Measurements from ENCODE around the gene TRMO. TPM values are rescaled to one million over a fixed set of nuclear protein-coding genes. Genes with fewer than 3 reads are reported as not detected.

TRMO gene
- total RNA-seq, 1 donor from 2014 or later: 32.4 TPM

Other genes with a start within 250 kb of the TRMO start
- 14.4 and 18.1 TPM in 2 replicates for gene XPA, start 225.2 kb downstream of the TRMO start, total RNA-seq
- gene FOXE1, start 69.3 kb downstream of the TRMO start, total RNA-seq: not detected in 2 replicates
- 0.11 TPM in 1 of 2 replicates, not detected in the other for gene HEMGN, start 15.7 kb upstream of the TRMO start, total RNA-seq
- gene ANP32B, start 60.8 kb upstream of the TRMO start, total RNA-seq: 162 and 173 TPM in 2 replicates
- 21.6 and 21.8 TPM in 2 replicates for gene NANS, start 134.2 kb upstream of the TRMO start, total RNA-seq
- 11.7 and 12.8 TPM in 2 replicates for gene TRIM14, start 196.7 kb upstream of the TRMO start, total RNA-seq